B cell (primary cell): ENCODE measurements around the gene IQCF6.

Source experiments
- CTCF ChIP-seq: fragments of 200-600 bp; IDR thresholded peaks from one replicate; pipeline ENCODE4 v1.8.0; 2022; ENCODE audit warnings: antibody characterized with exemption, mild to moderate bottlenecking
- EZH2 ChIP-seq: IDR thresholded peaks from 2 replicates; pipeline ENCODE4 v1.6.1; 2012; ENCODE audit warnings: borderline replicate concordance, low read depth, mild to moderate bottlenecking, moderate library complexity, low read length; ENCODE audit not compliant: insufficient read depth, poor library complexity, severe bottlenecking

- TF ChIP-seq CTCF (no peak), EZH2 (no peak)
Measured at GRCh38 chr3:51786267-51786666, 7.2 kb upstream of the IQCF6 start.
